GM18907 (cell line): ENCODE data around the gene DIP2A.
A peak's percentile ranks its signal among the peaks of the same experiment; 100 is the strongest.

Experiments used
- ATAC-seq: cut with Tn5 transposase; IDR thresholded peaks from one replicate; pipeline ENCODE4 v1.9.1; 2021; ENCODE audit warnings: mild to moderate bottlenecking, moderate library complexity; ENCODE audit not compliant: unreplicated experiment

DIP2A gene

GRCh38 chr21:46458315-46459023 is at the start of gene DIP2A:
TSS of gene DIP2A (plus strand) at chr21:46458891. CDS start at chr21:46459132, 241 bp downstream.
- ATAC-seq, result peak; percentile 89

- no peak for ATAC-seq
Observed at GRCh38 chr21:46409641-46410406, 48.9 kb upstream of the DIP2A start.

- no peak for ATAC-seq
Observed at GRCh38 chr21:46410516-46410915, 48.2 kb upstream of the DIP2A start.

GRCh38 chr21:46411236-46411635 is 47.5 kb upstream of the DIP2A start:
- ATAC-seq, result no peak

GRCh38 chr21:46411691-46412090 is 47.0 kb upstream of the DIP2A start:
- no peak for ATAC-seq

GRCh38 chr21:46412521-46413364 is 45.9 kb upstream of the DIP2A start:
- no peak for ATAC-seq

GRCh38 chr21:46413365-46413696 is 45.4 kb upstream of the DIP2A start:
- no peak for ATAC-seq

GRCh38 chr21:46414965-46415275 is 43.8 kb upstream of the DIP2A start:
- no peak for ATAC-seq

GRCh38 chr21:46416551-46416950 is 42.1 kb upstream of the DIP2A start:
- no peak for ATAC-seq

- no peak for ATAC-seq
Observed at GRCh38 chr21:46418265-46418946, 40.3 kb upstream of the DIP2A start.

GRCh38 chr21:46420241-46421190 is 38.2 kb upstream of the DIP2A start:
- no peak for ATAC-seq

GRCh38 chr21:46421191-46421750 is 37.4 kb upstream of the DIP2A start:
- ATAC-seq, result no peak

- no peak for ATAC-seq
Observed at GRCh38 chr21:46421756-46422555, 36.7 kb upstream of the DIP2A start.

GRCh38 chr21:46422636-46423241 is 36.0 kb upstream of the DIP2A start:
- ATAC-seq, result no peak

GRCh38 chr21:46423546-46424038 is 35.1 kb upstream of the DIP2A start:
- no peak for ATAC-seq

- ATAC-seq, result no peak
Observed at GRCh38 chr21:46424039-46424591, 34.6 kb upstream of the DIP2A start.

- ATAC-seq, result no peak
Observed at GRCh38 chr21:46424621-46425020, 34.1 kb upstream of the DIP2A start.

GRCh38 chr21:46425041-46425440 is 33.6 kb upstream of the DIP2A start:
- no peak for ATAC-seq
